K562 (cell line): ENCODE results near the gene LTBR. TPM values are rescaled to one million over a fixed set of nuclear protein-coding genes. Genes with fewer than 3 reads are reported as not detected.

Source experiments
- ARID2 ChIP-seq: fragments of 450-650 bp; IDR thresholded peaks from 2 replicates; pipeline ENCODE4 v1.6.1; 2017; ENCODE audit warnings: antibody characterized with exemption, mild to moderate bottlenecking
- BRCA1 ChIP-seq, 2 experiments: fragments of 450-650 bp in 1 of 2; sonication (generic) in 1 of 2; formaldehyde crosslinking in 1 of 2; IDR thresholded peaks; 2 replicates each; pipeline versions ENCODE4 v1.5.0 to v1.6.1; 2017 to 2020; ENCODE audit warnings: mild to moderate bottlenecking in 1 of 2, missing genetic modification reagents in 1 of 2
- DACH1 ChIP-seq: fragments of 450-650 bp; IDR thresholded peaks from 2 replicates; pipeline ENCODE4 v1.6.1; 2018; ENCODE audit not compliant: partially characterized antibody
- E2F8 ChIP-seq: fragments of 450-650 bp; IDR thresholded peaks from 2 replicates; pipeline ENCODE4 v1.7.1; 2018; ENCODE audit warnings: mild to moderate bottlenecking, low read depth; ENCODE audit not compliant: partially characterized antibody
- MAFF ChIP-seq: IDR thresholded peaks from 2 replicates; pipeline ENCODE4 v1.6.1; 2012; ENCODE audit warnings: low read length, improper control_type of control experiment
- PCBP2 ChIP-seq: fragments of 200-400 bp; formaldehyde crosslinking; IDR thresholded peaks from 2 replicates; pipeline ENCODE4 v1.6.1; 2018; ENCODE audit warnings: low read length, low read depth, mild to moderate bottlenecking, moderate library complexity; ENCODE audit not compliant: poor library complexity, severe bottlenecking
- PML ChIP-seq: IDR thresholded peaks from 2 replicates; pipeline ENCODE4 v1.6.1; 2012; ENCODE audit warnings: low read length, inconsistent platforms
- SP1 ChIP-seq: sonication (generic); formaldehyde crosslinking; IDR thresholded peaks from 2 replicates; pipeline ENCODE4 v1.8.1; 2022; ENCODE audit warnings: mild to moderate bottlenecking, missing genetic modification reagents
- TCF7L2 ChIP-seq: fragments of 150-350 bp; IDR thresholded peaks from 2 replicates; pipeline ENCODE4 v1.6.1; 2016; ENCODE audit warnings: low read depth, mild to moderate bottlenecking, low read length, moderate library complexity
- WHSC1 ChIP-seq: IDR thresholded peaks from one replicate; pipeline ENCODE4 v1.6.1; 2012; ENCODE audit warnings: low read length, control low read depth, inconsistent platforms
- polyA plus RNA-seq, 8 experiments: library from polyadenylated mRNA; depleted of rRNA in 4 of 8; stranded (reverse) in 5 of 8; unstranded in 3 of 8; fragments of >200 nt; fragmentation: Nextera tagmentation in 2 of 8; fragmentation: Illumina TruSeq in 1 of 8; extraction: Ambion mirVana in 2 of 8; extraction: Trizol in 1 of 8; gene quantifications; 2 replicates each; pipeline versions ENCODE4 v1.2.1 to v1.2.3, GENCODE V29; 2011 to 2014; ENCODE audit warnings: inconsistent platforms in 1 of 8, missing spikeins in 1 of 8
- total RNA-seq, 7 experiments: library from RNA; depleted of rRNA in 6 of 7; stranded (reverse); fragments of >200 nt in 6 of 7; fragmentation: Illumina TruSeq in 2 of 7; extraction: Trizol in 2 of 7; gene quantifications; 2 replicates each; pipeline versions ENCODE4 v1.2.1 to v1.2.3, GENCODE V29; 2011 to 2021; ENCODE audit warnings: low replicate concordance in 1 of 7
- TF ChIP-seq, protein P1 (sequence below): fragments of 450-650 bp; conservative IDR thresholded peaks from 2 replicates; pipeline ENCODE4 v1.6.1; 2016; ENCODE audit warnings: missing genetic modification characterization, low read depth, mild to moderate bottlenecking, missing compliant biosample characterization, moderate library complexity
- TF ChIP-seq, protein P2 (sequence below), 2 experiments: fragments of 450-650 bp; formaldehyde crosslinking in 1 of 2; IDR thresholded peaks; 2 replicates each; pipeline versions ENCODE4 v1.4.0 to v1.6.1; 2014 to 2020; ENCODE audit warnings: mild to moderate bottlenecking in 2 of 2, borderline replicate concordance in 1 of 2, low read depth in 1 of 2

Gene LTBR
- total and polyA plus RNA-seq, 9 of the 15 experiments (the other 6 are each of a cell fraction or from before 2014, with no cell fraction given) = 0.96 to 69.0 (median 35.3) TPM

GRCh38 chr12:6336079-6336888 lies 47.7 kb upstream of the LTBR start (continued):
- TF ChIP-seq E2F8 (no peak), DACH1 (no peak), PML (peak; percentile 39; the same call in 1 of the 2 replicates), MAFF (peak; percentile 98), BRCA1 (IDR thresholded peaks at IDR 0.05) (no peak), BRCA1 (CRISPR knock-in tag; IDR thresholded peaks at IDR 0.05) (no peak), PCBP2 (no peak), ARID2 (no peak), WHSC1 (no peak), TCF7L2 (no peak), SP1 (no peak)
- TF ChIP-seq, protein P1, sequence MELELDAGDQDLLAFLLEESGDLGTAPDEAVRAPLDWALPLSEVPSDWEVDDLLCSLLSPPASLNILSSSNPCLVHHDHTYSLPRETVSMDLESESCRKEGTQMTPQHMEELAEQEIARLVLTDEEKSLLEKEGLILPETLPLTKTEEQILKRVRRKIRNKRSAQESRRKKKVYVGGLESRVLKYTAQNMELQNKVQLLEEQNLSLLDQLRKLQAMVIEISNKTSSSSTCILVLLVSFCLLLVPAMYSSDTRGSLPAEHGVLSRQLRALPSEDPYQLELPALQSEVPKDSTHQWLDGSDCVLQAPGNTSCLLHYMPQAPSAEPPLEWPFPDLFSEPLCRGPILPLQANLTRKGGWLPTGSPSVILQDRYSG (tag) = no peak
- TF ChIP-seq, protein P2, sequence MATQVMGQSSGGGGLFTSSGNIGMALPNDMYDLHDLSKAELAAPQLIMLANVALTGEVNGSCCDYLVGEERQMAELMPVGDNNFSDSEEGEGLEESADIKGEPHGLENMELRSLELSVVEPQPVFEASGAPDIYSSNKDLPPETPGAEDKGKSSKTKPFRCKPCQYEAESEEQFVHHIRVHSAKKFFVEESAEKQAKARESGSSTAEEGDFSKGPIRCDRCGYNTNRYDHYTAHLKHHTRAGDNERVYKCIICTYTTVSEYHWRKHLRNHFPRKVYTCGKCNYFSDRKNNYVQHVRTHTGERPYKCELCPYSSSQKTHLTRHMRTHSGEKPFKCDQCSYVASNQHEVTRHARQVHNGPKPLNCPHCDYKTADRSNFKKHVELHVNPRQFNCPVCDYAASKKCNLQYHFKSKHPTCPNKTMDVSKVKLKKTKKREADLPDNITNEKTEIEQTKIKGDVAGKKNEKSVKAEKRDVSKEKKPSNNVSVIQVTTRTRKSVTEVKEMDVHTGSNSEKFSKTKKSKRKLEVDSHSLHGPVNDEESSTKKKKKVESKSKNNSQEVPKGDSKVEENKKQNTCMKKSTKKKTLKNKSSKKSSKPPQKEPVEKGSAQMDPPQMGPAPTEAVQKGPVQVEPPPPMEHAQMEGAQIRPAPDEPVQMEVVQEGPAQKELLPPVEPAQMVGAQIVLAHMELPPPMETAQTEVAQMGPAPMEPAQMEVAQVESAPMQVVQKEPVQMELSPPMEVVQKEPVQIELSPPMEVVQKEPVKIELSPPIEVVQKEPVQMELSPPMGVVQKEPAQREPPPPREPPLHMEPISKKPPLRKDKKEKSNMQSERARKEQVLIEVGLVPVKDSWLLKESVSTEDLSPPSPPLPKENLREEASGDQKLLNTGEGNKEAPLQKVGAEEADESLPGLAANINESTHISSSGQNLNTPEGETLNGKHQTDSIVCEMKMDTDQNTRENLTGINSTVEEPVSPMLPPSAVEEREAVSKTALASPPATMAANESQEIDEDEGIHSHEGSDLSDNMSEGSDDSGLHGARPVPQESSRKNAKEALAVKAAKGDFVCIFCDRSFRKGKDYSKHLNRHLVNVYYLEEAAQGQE (IDR thresholded peaks at IDR 0.05; ENCODE audit: borderline replicate concordance) = no peak; the same call in 1 of the 2 replicates
- TF ChIP-seq, protein P2 (CRISPR knock-in tag; IDR thresholded peaks at IDR 0.05; ENCODE audit: low read depth) = no peak
